Stomach (tissue), 4 donors: ENCODE results near the gene PARP9.

Experiments used
- EP300 ChIP-seq: sonication (generic); formaldehyde crosslinking; IDR thresholded peaks from one replicate; pipeline ENCODE4 v1.6.1; 2017; ENCODE audit warnings: antibody characterized with exemption
- POLR2A ChIP-seq, 4 donors: fragments of 450-650 bp; IDR thresholded peaks; one replicate each; pipeline ENCODE4 v1.6.1; 2016; ENCODE audit warnings: antibody characterized with exemption in 4 of 4, control low read depth in 2 of 4, mild to moderate bottlenecking in 1 of 4, moderate library complexity in 1 of 4
- POLR2AphosphoS5 ChIP-seq, 3 donors: sonication (generic); formaldehyde crosslinking; IDR thresholded peaks; one replicate each; pipeline ENCODE4 v1.6.1; 2016; ENCODE audit warnings: antibody characterized with exemption in 3 of 3
- TF ChIP-seq, protein P1 (sequence below), 7 experiments: fragments of 450-650 bp in 4 of 7; fragments of 200-600 bp in 3 of 7; sonication (generic) in 3 of 7; IDR thresholded peaks; one replicate each; pipeline ENCODE4 v1.5.1; 2016 to 2019; ENCODE audit warnings: antibody characterized with exemption in 7 of 7, control low read depth in 2 of 7, mild to moderate bottlenecking in 1 of 7

DNA sequence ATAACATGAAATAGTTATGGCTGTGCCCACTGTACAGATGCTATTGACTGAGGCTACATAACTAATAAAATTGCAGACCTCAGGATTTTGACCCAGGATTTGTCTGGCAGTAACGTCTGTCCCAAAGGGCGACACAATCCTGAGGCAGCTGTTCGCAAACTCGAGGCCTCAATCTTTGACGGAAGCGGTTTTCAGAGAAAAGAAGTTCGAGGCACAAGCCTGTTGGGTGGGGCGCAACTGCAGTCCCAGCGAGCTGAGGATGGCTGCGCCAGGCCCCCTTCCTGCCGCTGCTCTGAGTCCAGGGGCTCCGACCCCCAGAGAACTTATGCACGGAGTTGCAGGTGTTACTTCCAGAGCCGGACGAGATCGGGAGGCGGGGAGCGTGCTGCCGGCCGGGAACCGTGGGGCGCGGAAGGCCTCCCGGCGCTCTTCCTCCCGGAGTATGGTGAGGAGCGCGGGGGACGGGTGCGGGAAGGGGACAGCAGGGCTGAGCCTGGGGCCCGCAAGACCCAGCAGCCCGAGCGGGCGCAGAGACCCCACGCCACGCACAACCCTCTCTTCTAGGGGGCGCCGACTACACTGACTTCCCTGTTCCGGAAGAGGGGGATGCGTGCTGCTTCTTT is 13.4 kb upstream of the PARP9 start, which contains the start of gene PARP15:
- TF ChIP-seq, protein P1, sequence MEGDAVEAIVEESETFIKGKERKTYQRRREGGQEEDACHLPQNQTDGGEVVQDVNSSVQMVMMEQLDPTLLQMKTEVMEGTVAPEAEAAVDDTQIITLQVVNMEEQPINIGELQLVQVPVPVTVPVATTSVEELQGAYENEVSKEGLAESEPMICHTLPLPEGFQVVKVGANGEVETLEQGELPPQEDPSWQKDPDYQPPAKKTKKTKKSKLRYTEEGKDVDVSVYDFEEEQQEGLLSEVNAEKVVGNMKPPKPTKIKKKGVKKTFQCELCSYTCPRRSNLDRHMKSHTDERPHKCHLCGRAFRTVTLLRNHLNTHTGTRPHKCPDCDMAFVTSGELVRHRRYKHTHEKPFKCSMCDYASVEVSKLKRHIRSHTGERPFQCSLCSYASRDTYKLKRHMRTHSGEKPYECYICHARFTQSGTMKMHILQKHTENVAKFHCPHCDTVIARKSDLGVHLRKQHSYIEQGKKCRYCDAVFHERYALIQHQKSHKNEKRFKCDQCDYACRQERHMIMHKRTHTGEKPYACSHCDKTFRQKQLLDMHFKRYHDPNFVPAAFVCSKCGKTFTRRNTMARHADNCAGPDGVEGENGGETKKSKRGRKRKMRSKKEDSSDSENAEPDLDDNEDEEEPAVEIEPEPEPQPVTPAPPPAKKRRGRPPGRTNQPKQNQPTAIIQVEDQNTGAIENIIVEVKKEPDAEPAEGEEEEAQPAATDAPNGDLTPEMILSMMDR (IDR thresholded peaks at IDR 0.05), result no peak
- TF ChIP-seq POLR2A (IDR thresholded peaks at IDR 0.05) (no peak), POLR2AphosphoS5 (IDR thresholded peaks at IDR 0.05) (no peak), EP300 (no peak)
